Small intestine (tissue), 7 donors: ENCODE results near the gene VENTX. TPM values are rescaled to one million over a fixed set of nuclear protein-coding genes. Genes with fewer than 3 reads are reported as not detected.

Experiments
- DNase-seq, 2 donors: peaks; one replicate each; pipeline versions ENCODE4 v3.0.0 to v3.0.0-alpha.2; 2013
- FAIRE-seq: peaks from 2 replicates; lab custom pipeline; 2012; peaks lifted over from hg19 to GRCh38; lab: Jason Lieb, UNC
- H3K27ac ChIP-seq, 3 donors: one replicate each; pipeline ENCODE4 v1.5.1; 2013; ENCODE audit warnings: low read length in 2 of 3, mild to moderate bottlenecking in 2 of 3, control low read depth in 1 of 3, inconsistent platforms in 1 of 3, low read depth in 1 of 3, moderate library complexity in 1 of 3
- H3K27me3 ChIP-seq, 3 donors: one replicate each; pipeline ENCODE4 v1.6.1; 2013; ENCODE audit warnings: low read length in 3 of 3, inconsistent platforms in 1 of 3; ENCODE audit not compliant: control insufficient read depth in 3 of 3, insufficient read depth in 3 of 3
- H3K36me3 ChIP-seq, 3 donors: one replicate each; pipeline ENCODE4 v1.6.1; 2013; ENCODE audit warnings: low read length in 3 of 3, inconsistent platforms in 1 of 3, low read depth in 1 of 3, mild to moderate bottlenecking in 1 of 3, moderate library complexity in 1 of 3; ENCODE audit not compliant: control insufficient read depth in 3 of 3, insufficient read depth in 2 of 3
- H3K4me1 ChIP-seq, 3 donors: one replicate each; pipeline ENCODE4 v1.6.1; 2013; ENCODE audit warnings: low read length in 2 of 3, inconsistent platforms in 1 of 3, low read depth in 1 of 3, mild to moderate bottlenecking in 1 of 3, moderate library complexity in 1 of 3; ENCODE audit not compliant: control insufficient read depth in 3 of 3, insufficient read depth in 2 of 3
- H3K4me3 ChIP-seq, 3 donors: one replicate each; pipeline ENCODE4 v1.5.1; 2013; ENCODE audit warnings: low read length in 3 of 3, control low read depth in 1 of 3, inconsistent platforms in 1 of 3, low read depth in 1 of 3, mild to moderate bottlenecking in 1 of 3, moderate library complexity in 1 of 3
- H3K9me3 ChIP-seq, 2 donors: one replicate each; pipeline ENCODE4 v1.6.1; 2013; ENCODE audit warnings: low read depth in 1 of 2, low read length in 1 of 2; ENCODE audit not compliant: control insufficient read depth in 2 of 2, insufficient read depth in 1 of 2
- WGBS, 3 donors: extraction: QIAGEN DNeasy Blood & Tissue Kit; methylation state at CpG; one replicate each; pipeline ENCODE4 v1.1.7; 2013; 5-methylcytosine and 5-hydroxymethylcytosine counted together
- polyA plus RNA-seq, 4 donors: library from polyadenylated mRNA; stranded (reverse) in 3 of 4; unstranded in 1 of 4; fragments of 200-250 nt in 3 of 4; fragments of 120-200 nt in 1 of 4; gene quantifications; one replicate each; pipeline versions ENCODE4 v1.2.1 to v1.2.3, GENCODE V29; 2013
- donor health status: healthy with polysubstance abuse.
- donor health status: control.
- donor health status: control.
- donor health status: Bipolar disorder and iron deficiency.
- donor health status: healthy.

The VENTX gene
- polyA plus RNA-seq, 4 donors: 0.19 to 0.30 TPM; not detected in 2

GRCh38 chr10:133281084-133281483, 43.4 kb downstream of the VENTX start:
- Histone ChIP-seq H3K4me1 (peaks cover 0 to 21% (median 2%) of the 10 kb centered on the region in 3 donors), H3K4me3 (no peak overlapping the region), H3K27ac (no peak overlapping the region), H3K36me3 (peaks cover 26 to 74% (median 39%) of the 10 kb centered on the region in 3 donors), H3K9me3 (no peaks in the 10 kb centered on the region), H3K27me3 (peaks cover 0 to 3% (median 2%) of the 10 kb centered on the region in 3 donors)
- FAIRE-seq (no peak), DNase-seq (no peak)
- WGBS, 3 donors: 94 to 99% (median 94%) methylated on average over 12 to 15 of the region's 15 CpGs

GRCh38 chr10:133281628-133282372, 44.1 kb downstream of the VENTX start:
- no peak for DNase-seq
- Histone ChIP-seq H3K4me1 (peaks cover 0 to 20% (median 2%) of the 10 kb centered on the region in 3 donors), H3K27ac (no peak overlapping the region), H3K4me3 (no peak overlapping the region), H3K9me3 (no peaks in the 10 kb centered on the region), H3K36me3 (peaks cover 29 to 78% (median 40%) of the 10 kb centered on the region in 3 donors), H3K27me3 (no peaks in the 10 kb centered on the region)
- FAIRE-seq: no peak
- WGBS, 3 donors: 92 to 94% (median 93%) methylated on average over 38 of the region's 38 CpGs

- FAIRE-seq (no peak), DNase-seq (no peak)
- Histone ChIP-seq H3K27ac (no peak overlapping the region), H3K4me1 (peaks cover 0 to 9% (median 0%) of the 10 kb centered on the region in 3 donors), H3K4me3 (no peak overlapping the region), H3K27me3 (no peaks in the 10 kb centered on the region), H3K36me3 (peaks cover 34 to 85% (median 41%) of the 10 kb centered on the region in 3 donors), H3K9me3 (no peaks in the 10 kb centered on the region)
- WGBS, 3 donors: 90 to 93% (median 93%) methylated on average over 24 of the region's 24 CpGs
Measured at GRCh38 chr10:133282846-133283390, 45.3 kb downstream of the VENTX start.

- no peak for DNase-seq
Measured at GRCh38 chr10:133283931-133284330, 46.3 kb downstream of the VENTX start.

GRCh38 chr10:133285217-133285616, 47.6 kb downstream of the VENTX start:
- FAIRE-seq: no peak
- Histone ChIP-seq H3K36me3 (peaks cover 39 to 86% (median 39%) of the 10 kb centered on the region in 3 donors), H3K27ac (no peak overlapping the region), H3K4me1 (no peaks in the 10 kb centered on the region), H3K27me3 (no peaks in the 10 kb centered on the region), H3K4me3 (no peak overlapping the region), H3K9me3 (no peaks in the 10 kb centered on the region)
- DNase-seq: no peak
- 95 to 97% (median 96%) methylated on average over 36 of the region's 36 CpGs for WGBS, 3 donors

More at GRCh38 chr10:133283931-133284330, 46.3 kb downstream of the VENTX start:
- Histone ChIP-seq H3K27me3 (no peaks in the 10 kb centered on the region), H3K4me1 (no peaks in the 10 kb centered on the region), H3K36me3 (peaks cover 39 to 87% (median 43%) of the 10 kb centered on the region in 3 donors), H3K9me3 (no peaks in the 10 kb centered on the region), H3K4me3 (no peak overlapping the region), H3K27ac (no peak overlapping the region)
- 96 to 97% (median 97%) methylated on average over 24 of the region's 24 CpGs for WGBS, 3 donors
- FAIRE-seq: no peak

- H3K27ac ChIP-seq: no peak overlapping the region
- H3K4me3 ChIP-seq: no peak overlapping the region
- no peaks in the 10 kb centered on the region for H3K9me3 ChIP-seq
- WGBS, 3 donors: 90 to 93% (median 91%) methylated on average over 18 of the region's 18 CpGs
- FAIRE-seq (no peak), DNase-seq (no peak)
- no peaks in the 10 kb centered on the region for H3K4me1 ChIP-seq
- H3K36me3 ChIP-seq: peaks cover 37 to 83% (median 39%) of the 10 kb centered on the region in 3 donors
- H3K27me3 ChIP-seq: no peaks in the 10 kb centered on the region
Measured at GRCh38 chr10:133286366-133286765, 48.7 kb downstream of the VENTX start.

- no peak overlapping the region for H3K4me3 ChIP-seq
- no peaks in the 10 kb centered on the region for H3K27me3 ChIP-seq
- no peak overlapping the region for H3K27ac ChIP-seq
- H3K9me3 ChIP-seq: no peaks in the 10 kb centered on the region
- DNase-seq: no peak
- 95 to 96% (median 96%) methylated on average over 40 to 46 of the region's 46 CpGs for WGBS, 3 donors
- no peaks in the 10 kb centered on the region for H3K4me1 ChIP-seq
- peaks cover 26 to 75% (median 34%) of the 10 kb centered on the region in 3 donors for H3K36me3 ChIP-seq
- no peak for FAIRE-seq
Measured at GRCh38 chr10:133287832-133288500, 50.3 kb downstream of the VENTX start.

- Histone ChIP-seq H3K27me3 (no peaks in the 10 kb centered on the region), H3K4me3 (no peak overlapping the region), H3K36me3 (peaks cover 23 to 75% (median 34%) of the 10 kb centered on the region in 3 donors), H3K9me3 (no peaks in the 10 kb centered on the region), H3K4me1 (no peaks in the 10 kb centered on the region), H3K27ac (no peak overlapping the region)
- FAIRE-seq: no peak
- 96 to 97% (median 96%) methylated on average over 24 of the region's 24 CpGs for WGBS, 3 donors
- DNase-seq: no peak
Measured at GRCh38 chr10:133289761-133290160, 52.1 kb downstream of the VENTX start.
